Measurements from ENCODE around the gene SP7.

Gene SP7

GRCh38 chr12:53295891-53296219, 40.3 kb downstream of the SP7 start:
- peaks cover 23% of the 10 kb centered on the region for H3K36me3 Mint-ChIP-seq (ENCODE audit: insufficient read depth)
- H3K4me3 Mint-ChIP-seq = peak overlapping the region; percentile 92 to 98
- no peaks in the 10 kb centered on the region for H3K9me3 Mint-ChIP-seq
- ATAC-seq (replicated peaks) (no peak), DNase-seq (no peak)
- H3K27ac Mint-ChIP-seq = peak overlapping the region; percentile 96 to 97
- peaks cover 34 to 43% of the 10 kb centered on the region in 2 donors for H3K4me1 Mint-ChIP-seq (ENCODE audit: low read depth in 2 of 2)
- H3K27me3 Mint-ChIP-seq = no peaks in the 10 kb centered on the region

GRCh38 chr12:53295070-53295890, 40.9 kb downstream of the SP7 start, which contains the start of gene PFDN5:
Gene PFDN5, plus strand, starts transcription at chr12:53295542. Its CDS starts 26 bp downstream, at chr12:53295568.
- peaks cover 23% of the 10 kb centered on the region for H3K36me3 Mint-ChIP-seq (ENCODE audit: insufficient read depth)
- ATAC-seq (replicated peaks) (peak; percentile 88), DNase-seq (peak; percentile 83 to 87 (median 84))
- H3K27ac Mint-ChIP-seq = peak within 1 kb of the TSS; percentile 96 to 97
- H3K4me3 Mint-ChIP-seq = peak within 1 kb of the TSS; percentile 92 to 98
- peaks cover 28 to 37% of the 10 kb centered on the region in 2 donors for H3K4me1 Mint-ChIP-seq (ENCODE audit: low read depth in 2 of 2)
- H3K9me3 Mint-ChIP-seq = no peaks in the 10 kb centered on the region
- H3K27me3 Mint-ChIP-seq = no peaks in the 10 kb centered on the region

DNA sequence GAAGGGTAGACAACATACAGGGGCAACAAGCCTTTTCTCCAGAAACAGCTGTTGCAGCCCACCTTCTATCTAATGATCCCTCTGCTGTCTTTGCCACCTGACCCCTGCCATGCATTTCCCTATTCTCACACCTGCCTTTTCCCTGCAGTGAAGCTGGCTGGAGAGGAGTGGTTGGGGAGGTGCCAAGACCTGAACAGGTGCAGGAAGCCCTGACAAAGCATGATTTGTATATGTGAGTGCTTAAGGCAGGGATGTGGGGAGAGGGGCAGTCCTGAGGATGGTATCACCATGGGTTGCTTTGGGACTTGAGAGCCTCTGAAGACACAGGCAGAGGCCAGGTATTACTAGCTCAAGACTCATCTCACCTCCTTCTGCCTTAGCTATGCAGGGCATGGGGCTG, 43.7 kb downstream of the SP7 start:
- ATAC-seq (replicated peaks) = no peak
- Mint-ChIP-seq H3K27ac (no peak overlapping the region), H3K27me3 (no peaks in the 10 kb centered on the region), H3K9me3 (no peaks in the 10 kb centered on the region), H3K36me3 (ENCODE audit: insufficient read depth) (peaks cover 9% of the 10 kb centered on the region), H3K4me3 (no peak overlapping the region), H3K4me1 (ENCODE audit: low read depth in 2 of 2) (peaks cover 22 to 27% of the 10 kb centered on the region in 2 donors)
- no peak for DNase-seq

GRCh38 chr12:53290661-53291060, 45.5 kb downstream of the SP7 start:
- peaks cover 12 to 13% of the 10 kb centered on the region in 2 donors for H3K4me1 Mint-ChIP-seq (ENCODE audit: low read depth in 2 of 2)
- H3K36me3 Mint-ChIP-seq (ENCODE audit: insufficient read depth) = peaks cover 7% of the 10 kb centered on the region
- no peak overlapping the region for H3K4me3 Mint-ChIP-seq
- DNase-seq = no peak
- no peaks in the 10 kb centered on the region for H3K27me3 Mint-ChIP-seq
- no peaks in the 10 kb centered on the region for H3K9me3 Mint-ChIP-seq
- ATAC-seq (replicated peaks) = no peak
- no peak overlapping the region for H3K27ac Mint-ChIP-seq

DNA sequence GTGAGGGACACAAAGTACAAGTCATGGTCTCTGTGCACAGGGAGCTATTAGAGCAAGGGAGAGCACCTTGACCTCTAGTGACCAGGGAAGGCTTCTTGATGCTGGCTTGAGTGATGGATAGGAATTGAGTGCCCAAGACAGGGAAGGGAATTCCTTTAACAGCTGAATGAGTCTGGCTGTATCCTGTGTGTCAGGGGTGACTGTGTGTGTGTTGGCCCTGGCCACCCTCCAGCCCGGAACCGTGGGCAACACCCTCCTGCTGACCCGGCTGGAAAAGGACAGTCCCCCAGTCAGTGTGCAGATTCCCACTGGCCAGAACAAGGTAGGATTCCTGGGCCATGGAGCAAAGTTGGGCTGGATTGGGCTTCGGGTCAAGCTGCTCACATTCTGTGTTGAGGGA, 46.3 kb downstream of the SP7 start:
- peaks cover 3% of the 10 kb centered on the region for H3K36me3 Mint-ChIP-seq (ENCODE audit: insufficient read depth)
- no peak for DNase-seq
- H3K9me3 Mint-ChIP-seq = no peaks in the 10 kb centered on the region

DNA sequence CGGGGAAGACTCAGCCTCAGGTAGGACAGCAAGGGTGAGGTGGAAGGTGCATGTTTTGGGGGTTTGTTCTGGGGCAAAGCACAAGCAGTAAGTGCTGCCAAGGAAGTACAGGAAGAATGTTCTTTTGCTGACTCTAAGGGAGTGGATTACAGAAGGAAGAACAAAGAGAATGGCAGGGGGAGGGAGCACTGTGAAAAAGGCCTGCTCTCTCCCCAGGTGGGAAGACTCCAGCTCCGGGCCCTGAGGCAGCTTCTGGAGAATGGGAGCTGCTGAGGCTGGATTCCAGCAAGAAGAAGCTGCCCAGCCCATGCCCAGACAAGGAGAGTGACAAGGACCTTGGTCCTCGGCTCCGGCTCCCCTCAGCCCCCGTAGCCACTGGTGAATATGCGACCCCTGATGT, 47.8 kb downstream of the SP7 start:
- peak overlapping the region in 1 of 2 donors; percentile 22 for H3K27ac Mint-ChIP-seq
- H3K9me3 Mint-ChIP-seq = no peaks in the 10 kb centered on the region
- peaks cover 3% of the 10 kb centered on the region for H3K36me3 Mint-ChIP-seq (ENCODE audit: insufficient read depth)
- peaks cover 5 to 6% of the 10 kb centered on the region in 2 donors for H3K4me1 Mint-ChIP-seq (ENCODE audit: low read depth in 2 of 2)
- DNase-seq (no peak), ATAC-seq (replicated peaks) (no peak)
- H3K27me3 Mint-ChIP-seq = no peaks in the 10 kb centered on the region
- no peak overlapping the region for H3K4me3 Mint-ChIP-seq

More for the DNA sequence above, 46.3 kb downstream of the SP7 start:
- no peak overlapping the region for H3K4me3 Mint-ChIP-seq
- peaks cover 7 to 8% of the 10 kb centered on the region in 2 donors for H3K4me1 Mint-ChIP-seq (ENCODE audit: low read depth in 2 of 2)
- no peak overlapping the region for H3K27ac Mint-ChIP-seq
- no peaks in the 10 kb centered on the region for H3K27me3 Mint-ChIP-seq
- no peak for ATAC-seq (replicated peaks)

- H3K4me1 Mint-ChIP-seq (ENCODE audit: low read depth in 2 of 2) = peaks cover 5 to 6% of the 10 kb centered on the region in 2 donors
- H3K27ac Mint-ChIP-seq = peak overlapping the region in 1 of 2 donors; percentile 22
- no peaks in the 10 kb centered on the region for H3K27me3 Mint-ChIP-seq
- no peaks in the 10 kb centered on the region for H3K9me3 Mint-ChIP-seq
- DNase-seq = peak; percentile 62 to 77 (median 65)
- H3K4me3 Mint-ChIP-seq = no peak overlapping the region
- ATAC-seq (replicated peaks) = peak; percentile 92
- peaks cover 3% of the 10 kb centered on the region for H3K36me3 Mint-ChIP-seq (ENCODE audit: insufficient read depth)
Measured at GRCh38 chr12:53287741-53288216, 48.4 kb downstream of the SP7 start.

DNA sequence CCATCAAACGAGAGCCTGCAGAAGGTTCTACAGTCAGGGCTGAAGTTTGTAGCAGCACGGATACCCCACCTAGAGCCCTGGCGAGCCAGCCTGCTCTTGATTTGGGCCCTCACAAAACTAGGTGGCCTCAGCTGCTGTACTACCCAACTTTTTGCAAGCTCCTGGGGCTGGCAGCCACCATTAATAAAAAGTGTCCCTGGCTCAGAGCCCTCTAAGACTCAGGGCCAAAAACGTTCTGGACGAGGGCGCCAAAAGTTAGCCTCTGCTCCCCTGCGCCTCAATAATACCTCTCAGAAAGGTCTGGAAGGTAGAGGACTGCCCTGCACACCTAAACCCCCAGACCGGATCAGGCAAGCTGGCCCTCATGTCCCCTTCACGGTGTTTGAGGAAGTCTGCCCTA, 49.7 kb downstream of the SP7 start:
- no peak for DNase-seq
- H3K27ac Mint-ChIP-seq = no peak overlapping the region
- H3K4me3 Mint-ChIP-seq = no peak overlapping the region
- ATAC-seq (replicated peaks) = no peak
- H3K36me3 Mint-ChIP-seq (ENCODE audit: insufficient read depth) = peaks cover 7% of the 10 kb centered on the region
- H3K27me3 Mint-ChIP-seq = no peaks in the 10 kb centered on the region
- H3K4me1 Mint-ChIP-seq (ENCODE audit: low read depth in 2 of 2) = peaks cover 5 to 6% of the 10 kb centered on the region in 2 donors
- H3K9me3 Mint-ChIP-seq = no peaks in the 10 kb centered on the region

GRCh38 chr12:53279888-53280498, 56.2 kb downstream of the SP7 start:
- Mint-ChIP-seq H3K4me3 (no peak overlapping the region), H3K27ac (no peak overlapping the region), H3K4me1 (ENCODE audit: low read depth in 2 of 2) (no peaks in the 10 kb centered on the region), H3K27me3 (no peaks in the 10 kb centered on the region), H3K36me3 (ENCODE audit: insufficient read depth) (peaks cover 5% of the 10 kb centered on the region), H3K9me3 (no peaks in the 10 kb centered on the region)
- no peak for ATAC-seq (replicated peaks)
- DNase-seq = no peak

- no peak overlapping the region for H3K27ac Mint-ChIP-seq
- no peak overlapping the region for H3K4me3 Mint-ChIP-seq
- H3K36me3 Mint-ChIP-seq (ENCODE audit: insufficient read depth) = peaks cover 5% of the 10 kb centered on the region
- no peaks in the 10 kb centered on the region for H3K27me3 Mint-ChIP-seq
- no peak for DNase-seq
- ATAC-seq (replicated peaks) = no peak
- H3K4me1 Mint-ChIP-seq (ENCODE audit: low read depth in 2 of 2) = no peaks in the 10 kb centered on the region
- H3K9me3 Mint-ChIP-seq = no peaks in the 10 kb centered on the region
Measured at GRCh38 chr12:53279283-53279869, 56.8 kb downstream of the SP7 start.

DNA sequence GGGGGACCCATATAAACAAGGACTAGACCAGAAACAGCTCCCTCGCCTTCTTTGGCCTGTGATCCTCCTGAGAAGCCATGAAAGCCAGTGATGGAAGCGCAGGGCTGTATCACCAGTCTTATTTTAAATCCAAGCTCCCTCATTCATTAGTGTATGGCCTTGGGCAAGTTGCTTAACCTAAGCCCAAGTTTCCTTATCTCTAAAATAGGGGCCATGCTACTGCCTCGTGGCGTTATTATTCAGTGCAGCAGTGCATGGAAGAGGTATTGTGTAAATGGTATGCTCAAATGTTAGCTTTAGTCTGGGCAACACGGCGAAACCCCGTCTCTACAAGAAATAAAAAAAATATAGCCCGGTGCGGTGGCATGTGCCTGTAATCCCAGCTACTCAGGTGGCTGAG, 58.2 kb downstream of the SP7 start:
- Mint-ChIP-seq H3K27ac (no peak overlapping the region), H3K36me3 (ENCODE audit: insufficient read depth) (peaks cover 5% of the 10 kb centered on the region), H3K9me3 (no peaks in the 10 kb centered on the region), H3K4me3 (no peak overlapping the region), H3K27me3 (no peaks in the 10 kb centered on the region), H3K4me1 (ENCODE audit: low read depth in 2 of 2) (no peaks in the 10 kb centered on the region)
- DNase-seq (no peak), ATAC-seq (replicated peaks) (no peak)

Data from effector memory CD8-positive, alpha-beta T cell (primary cell).